ENCODE measurements around the gene MMP10.

- TF ChIP-seq CTCF (IDR thresholded peaks at IDR 0.05; ENCODE audit: control extremely low read depth in 1 of 3, insufficient read depth in 1 of 3, low read depth in 1 of 3, low read length in 3 of 3) (no peak), TAF1 (IDR thresholded peaks at IDR 0.05; ENCODE audit: low read depth, low read length) (no peak), KDM1A (IDR thresholded peaks at IDR 0.05; ENCODE audit: borderline replicate concordance, low read length) (no peak), ZNF274 (IDR thresholded peaks at IDR 0.05; ENCODE audit: borderline replicate concordance, extremely low read depth, low read length) (no peak), SP2 (IDR thresholded peaks at IDR 0.05; ENCODE audit: low read length) (no peak), POLR2A (IDR thresholded peaks at IDR 0.05; ENCODE audit: control extremely low read depth in 1 of 2, low read depth in 2 of 2, low read length in 2 of 2) (no peak), CHD7 (IDR thresholded peaks at IDR 0.05; ENCODE audit: insufficient replicate concordance, low read length) (no peak), EP300 (IDR thresholded peaks at IDR 0.05; ENCODE audit: borderline replicate concordance in 1 of 2, low read depth in 2 of 2, low read length in 2 of 2) (no peak), JUN (IDR thresholded peaks at IDR 0.05; ENCODE audit: low read depth, low read length) (no peak), MAFK (IDR thresholded peaks at IDR 0.05; ENCODE audit: low read depth, low read length) (no peak), USF2 (IDR thresholded peaks at IDR 0.05; ENCODE audit: low read length) (no peak), RAD21 (IDR thresholded peaks at IDR 0.05 in 1 of 2, conservative IDR thresholded peaks at IDR 0.05 in 1 of 2; ENCODE audit: low read depth in 2 of 2, low read length in 2 of 2) (no peak), EZH2 (IDR thresholded peaks at IDR 0.05; ENCODE audit: low read depth, low read length, severe bottlenecking) (no peak), TBP (IDR thresholded peaks at IDR 0.05; ENCODE audit: low read depth, low read length) (no peak)
These were observed 4.0 kb downstream of the MMP10 start for GRCh38 chr11:102776454-102776853.
